Rectal smooth muscle tissue (tissue), 1 donor: ENCODE measurements around the gene NPB.

Experiments
- H3K27ac ChIP-seq: one replicate; pipeline ENCODE4 v1.7.0; 2013; ENCODE audit warnings: low read depth, low read length, inconsistent platforms
- H3K27me3 ChIP-seq: one replicate; pipeline ENCODE4 v1.7.0; 2013; ENCODE audit warnings: low read length; ENCODE audit not compliant: control insufficient read depth, insufficient read depth
- H3K36me3 ChIP-seq: one replicate; pipeline ENCODE4 v1.7.0; 2013; ENCODE audit warnings: low read length; ENCODE audit not compliant: control insufficient read depth, insufficient read depth
- H3K4me1 ChIP-seq: one replicate; pipeline ENCODE4 v1.7.0; 2013; ENCODE audit warnings: low read length; ENCODE audit not compliant: control insufficient read depth, insufficient read depth
- H3K4me3 ChIP-seq: one replicate; pipeline ENCODE4 v1.7.0; 2013; ENCODE audit warnings: low read length
- H3K9ac ChIP-seq: one replicate; pipeline ENCODE4 v1.7.0; 2013; ENCODE audit warnings: low read length

Gene NPB

GRCh38 chr17:81930142-81931125 is 28.4 kb downstream of the NPB start:
- Histone ChIP-seq H3K9ac (no peak overlapping the region), H3K4me3 (no peak overlapping the region), H3K4me1 (peaks cover 6% of the 10 kb centered on the region), H3K36me3 (no peaks in the 10 kb centered on the region), H3K27me3 (peaks cover 5% of the 10 kb centered on the region), H3K27ac (no peak overlapping the region)

- peaks cover 2% of the 10 kb centered on the region for H3K4me1 ChIP-seq
- peaks cover 5% of the 10 kb centered on the region for H3K27me3 ChIP-seq
- no peak overlapping the region for H3K27ac ChIP-seq
- H3K4me3 ChIP-seq: no peak overlapping the region
- no peaks in the 10 kb centered on the region for H3K36me3 ChIP-seq
- H3K9ac ChIP-seq: no peak overlapping the region
These were observed 29.1 kb downstream of the NPB start for GRCh38 chr17:81931189-81931556.

GRCh38 chr17:81931557-81932332 is 29.7 kb downstream of the NPB start:
- H3K9ac ChIP-seq: no peak overlapping the region
- peaks cover 3% of the 10 kb centered on the region for H3K4me1 ChIP-seq
- no peak overlapping the region for H3K27ac ChIP-seq
- peaks cover 5% of the 10 kb centered on the region for H3K27me3 ChIP-seq
- H3K36me3 ChIP-seq: no peaks in the 10 kb centered on the region
- H3K4me3 ChIP-seq: no peak overlapping the region

GRCh38 chr17:81932333-81932983 is 30.4 kb downstream of the NPB start:
- Histone ChIP-seq H3K4me3 (no peak overlapping the region), H3K4me1 (peaks cover 4% of the 10 kb centered on the region), H3K9ac (no peak overlapping the region), H3K27me3 (peaks cover 5% of the 10 kb centered on the region), H3K27ac (no peak overlapping the region), H3K36me3 (no peaks in the 10 kb centered on the region)

- H3K27me3 ChIP-seq: peaks cover 5% of the 10 kb centered on the region
- H3K27ac ChIP-seq: no peak overlapping the region
- H3K4me3 ChIP-seq: no peak overlapping the region
- no peak overlapping the region for H3K9ac ChIP-seq
- peaks cover 4% of the 10 kb centered on the region for H3K4me1 ChIP-seq
- H3K36me3 ChIP-seq: no peaks in the 10 kb centered on the region
These were observed 31.2 kb downstream of the NPB start for GRCh38 chr17:81933178-81933699.

GRCh38 chr17:81934098-81934757 is 32.2 kb downstream of the NPB start:
- H3K4me3 ChIP-seq: no peak overlapping the region
- no peaks in the 10 kb centered on the region for H3K36me3 ChIP-seq
- peaks cover 5% of the 10 kb centered on the region for H3K27me3 ChIP-seq
- no peak overlapping the region for H3K27ac ChIP-seq
- peaks cover 4% of the 10 kb centered on the region for H3K4me1 ChIP-seq
- no peak overlapping the region for H3K9ac ChIP-seq

GRCh38 chr17:81934850-81935708 is 33.0 kb downstream of the NPB start:
- Histone ChIP-seq H3K4me1 (peaks cover 4% of the 10 kb centered on the region), H3K27ac (no peak overlapping the region), H3K36me3 (no peaks in the 10 kb centered on the region), H3K9ac (no peak overlapping the region), H3K4me3 (no peak overlapping the region), H3K27me3 (peaks cover 5% of the 10 kb centered on the region)

- H3K36me3 ChIP-seq: no peaks in the 10 kb centered on the region
- H3K27me3 ChIP-seq: peaks cover 5% of the 10 kb centered on the region
- H3K27ac ChIP-seq: no peak overlapping the region
- peaks cover 4% of the 10 kb centered on the region for H3K4me1 ChIP-seq
- H3K4me3 ChIP-seq: no peak overlapping the region
- no peak overlapping the region for H3K9ac ChIP-seq
These were observed 33.7 kb downstream of the NPB start for GRCh38 chr17:81935709-81936084.

GRCh38 chr17:81939218-81939617 is 37.2 kb downstream of the NPB start:
- Histone ChIP-seq H3K27ac (no peak overlapping the region), H3K27me3 (no peaks in the 10 kb centered on the region), H3K4me1 (peaks cover 4% of the 10 kb centered on the region), H3K4me3 (no peak overlapping the region), H3K36me3 (no peaks in the 10 kb centered on the region), H3K9ac (no peak overlapping the region)

- Histone ChIP-seq H3K27ac (no peak overlapping the region), H3K4me3 (no peak overlapping the region), H3K27me3 (no peaks in the 10 kb centered on the region), H3K4me1 (peaks cover 4% of the 10 kb centered on the region), H3K36me3 (no peaks in the 10 kb centered on the region), H3K9ac (no peak overlapping the region)
These were observed 37.9 kb downstream of the NPB start for GRCh38 chr17:81939881-81940385.
